HG02973 (cell line): ENCODE results near the gene NRCAM.
A peak's percentile ranks its signal among the peaks of the same experiment; 100 is the strongest.

Experiments used
- ATAC-seq: cut with Tn5 transposase; IDR thresholded peaks from one replicate; pipeline ENCODE4 v1.9.1; 2021; ENCODE audit warnings: moderate library complexity; ENCODE audit not compliant: unreplicated experiment

The NRCAM gene

GRCh38 chr7:108316708-108317107, 139.5 kb downstream of the NRCAM start:
- ATAC-seq, result no peak

- ATAC-seq, result no peak
Observed at GRCh38 chr7:108314551-108314950, 141.7 kb downstream of the NRCAM start.

DNA sequence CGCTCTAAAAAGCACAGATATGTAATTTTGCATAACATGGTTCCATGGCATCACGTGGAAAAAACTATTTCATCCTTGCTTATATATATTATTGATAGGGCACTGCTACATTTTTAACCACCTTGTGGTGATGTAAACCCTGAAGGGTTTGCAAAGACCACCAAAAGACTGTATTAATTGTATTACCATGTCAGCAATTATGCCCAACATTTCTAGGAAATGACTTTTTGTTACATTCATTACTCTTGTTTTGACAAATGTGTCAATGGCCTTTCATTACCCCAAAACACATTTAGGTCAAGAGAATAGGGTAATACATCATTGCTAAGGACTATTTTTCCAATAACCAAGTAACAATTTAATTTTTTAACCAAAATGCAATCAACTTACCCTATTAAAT, 142.2 kb downstream of the NRCAM start:
- no peak for ATAC-seq

GRCh38 chr7:108313086-108313485, 143.2 kb downstream of the NRCAM start:
- ATAC-seq, result no peak

DNA sequence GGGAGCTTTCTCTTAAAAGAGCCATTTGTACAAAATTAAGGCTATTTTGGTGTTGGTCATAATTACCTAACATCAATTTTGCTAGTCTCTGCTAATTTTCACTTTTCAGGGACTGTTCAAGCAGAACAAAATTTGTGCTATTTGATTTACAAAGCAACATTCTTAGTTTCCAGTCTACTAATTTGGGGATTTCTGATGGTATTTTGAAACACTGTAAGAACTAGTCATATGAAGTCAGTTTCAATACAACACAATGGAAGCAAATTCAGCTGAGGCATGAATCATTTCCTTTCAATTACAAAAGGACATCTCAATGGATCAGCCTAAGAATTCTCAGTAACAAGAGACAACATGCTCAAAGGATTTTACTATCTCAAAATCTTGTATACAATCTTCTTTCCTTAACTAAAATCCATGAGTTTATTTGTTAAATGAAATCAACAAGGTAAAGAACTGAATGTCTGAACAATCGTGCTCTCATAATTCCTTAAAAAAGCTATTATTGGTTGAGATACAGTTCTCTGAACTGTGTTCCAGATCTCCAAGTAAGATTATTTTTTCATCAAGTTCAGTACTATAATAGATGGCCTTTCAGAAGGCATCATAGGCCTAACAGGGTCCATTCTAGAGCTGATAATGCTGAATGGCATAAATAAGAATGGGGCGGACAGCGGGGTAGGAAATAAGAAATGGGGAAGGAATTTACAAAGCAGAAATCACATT, 144.6 kb downstream of the NRCAM start:
- peak; percentile 49 for ATAC-seq

GRCh38 chr7:108310351-108310750, 145.9 kb downstream of the NRCAM start:
- ATAC-seq, result no peak

GRCh38 chr7:108308903-108309302, 147.3 kb downstream of the NRCAM start:
- ATAC-seq, result peak; percentile 59

GRCh38 chr7:108308276-108308675, 148.0 kb downstream of the NRCAM start:
- ATAC-seq, result no peak

DNA sequence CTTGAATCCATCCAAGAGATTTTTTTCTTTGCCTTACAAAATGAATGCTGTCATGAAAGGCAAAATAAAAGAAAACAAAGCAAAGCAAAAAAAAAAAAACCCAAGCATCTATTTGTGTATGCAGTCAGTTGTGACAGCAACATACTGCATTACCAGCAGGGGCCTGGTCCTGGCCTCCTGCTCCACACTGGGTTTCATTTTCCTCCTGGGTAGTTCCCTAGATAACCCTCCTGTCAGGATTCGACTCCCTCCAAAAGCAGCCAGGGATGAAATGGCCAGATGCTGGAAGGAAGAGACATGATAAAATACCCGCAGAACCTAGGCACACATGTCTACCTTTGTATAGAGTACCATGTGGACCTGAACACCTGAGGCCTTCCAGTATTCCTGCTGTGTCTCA, 148.6 kb downstream of the NRCAM start:
- no peak for ATAC-seq

DNA sequence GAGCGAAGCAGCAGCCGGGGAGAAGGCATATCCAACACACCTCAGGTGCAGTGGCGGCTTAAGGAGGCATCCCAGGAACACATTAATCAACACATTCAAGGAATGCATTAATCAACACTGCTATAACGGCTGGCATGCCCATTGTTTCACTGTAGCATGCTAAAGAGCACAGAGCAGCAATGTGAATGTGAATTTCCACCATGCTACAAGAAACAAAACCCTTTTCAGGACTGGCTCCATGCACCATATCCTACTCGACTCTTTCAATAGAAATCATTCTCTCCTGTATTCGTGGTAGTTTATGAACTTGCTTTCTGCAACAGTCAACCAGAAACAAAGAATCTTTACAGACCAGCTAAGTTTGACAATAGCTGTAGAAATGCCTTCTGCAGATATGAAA, 149.0 kb downstream of the NRCAM start:
- no peak for ATAC-seq

DNA sequence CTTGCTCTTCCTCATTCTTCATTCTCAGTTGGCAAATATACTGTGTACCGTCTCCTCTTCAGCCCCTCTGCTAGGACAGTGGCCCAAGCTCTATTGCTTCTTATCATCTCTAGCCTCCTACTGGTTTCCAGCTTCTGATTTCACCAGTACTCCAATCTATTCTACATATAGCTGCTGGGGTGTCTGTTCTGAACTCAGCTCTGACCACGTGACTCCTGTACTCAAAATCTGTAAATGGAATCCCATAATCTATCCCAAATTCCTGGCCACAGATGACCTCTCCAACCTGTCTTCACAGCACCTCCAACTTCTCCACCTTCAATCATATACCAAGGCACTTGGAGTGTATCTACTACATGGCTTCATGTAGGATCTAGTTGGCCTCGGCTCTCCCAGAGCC, 152.9 kb downstream of the NRCAM start:
- no peak for ATAC-seq

DNA sequence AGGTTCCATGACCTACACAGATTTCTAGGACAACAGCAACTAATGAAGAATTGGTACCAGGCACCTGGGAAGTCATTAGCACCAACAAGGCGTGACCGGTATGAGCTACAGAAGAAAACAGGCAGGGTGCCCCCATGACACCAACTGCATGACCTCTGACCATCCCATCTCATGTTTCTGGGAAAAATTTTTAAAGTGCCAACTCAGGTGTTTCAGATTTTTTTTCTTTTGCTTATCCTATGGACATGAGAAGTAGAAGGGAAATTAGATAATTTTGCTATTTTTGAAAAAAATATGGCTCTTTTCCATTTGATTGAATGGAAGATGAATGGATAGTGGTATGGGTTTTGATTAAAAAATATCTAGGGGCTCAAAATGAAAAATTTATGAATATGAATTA, 154.8 kb downstream of the NRCAM start:
- ATAC-seq, result no peak

GRCh38 chr7:108299251-108299973, 156.8 kb downstream of the NRCAM start:
- no peak for ATAC-seq

DNA sequence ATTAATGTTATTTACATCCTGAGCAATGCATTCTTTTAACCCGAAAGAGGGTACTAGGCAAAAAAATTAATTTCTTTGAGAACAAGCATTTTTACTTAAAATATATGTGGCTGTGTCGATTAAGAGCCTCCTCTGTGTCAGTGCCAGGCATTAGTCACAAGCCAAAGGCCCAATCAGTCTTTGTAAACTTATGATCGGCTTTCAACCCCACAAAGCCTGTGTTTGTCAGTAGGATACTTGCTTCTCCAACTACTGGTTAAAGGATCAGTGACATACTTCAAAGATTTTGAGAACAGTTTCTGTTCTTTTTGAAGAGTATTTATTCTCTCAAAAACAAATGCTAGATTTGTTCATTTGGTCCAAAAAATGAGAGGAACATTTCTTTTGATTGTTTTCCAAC, 159.3 kb downstream of the NRCAM start:
- ATAC-seq, result no peak

- peak; percentile 82 for ATAC-seq
Observed at GRCh38 chr7:108294595-108294994, 161.6 kb downstream of the NRCAM start.

- no peak for ATAC-seq
Observed at GRCh38 chr7:108293149-108293612, 163.1 kb downstream of the NRCAM start.

DNA sequence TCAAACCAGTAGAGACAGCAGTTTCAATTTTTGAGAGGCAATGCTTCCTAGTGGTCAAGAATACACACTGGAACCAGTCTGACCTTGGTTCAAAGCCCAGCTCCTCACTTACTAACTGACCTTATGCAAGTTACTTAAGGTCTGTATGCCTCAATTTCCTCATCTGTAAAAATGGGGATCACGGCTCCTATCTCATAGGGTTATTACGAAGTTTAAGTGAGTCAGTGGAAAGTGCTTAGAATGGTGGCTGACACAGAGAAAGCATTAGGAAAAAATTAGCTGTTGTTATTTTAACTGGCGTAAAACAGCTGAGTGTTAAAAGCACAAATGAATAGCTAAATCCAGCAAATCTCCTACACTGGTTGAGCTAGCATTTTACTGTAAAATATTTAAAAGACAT, 163.7 kb downstream of the NRCAM start:
- ATAC-seq, result no peak

DNA sequence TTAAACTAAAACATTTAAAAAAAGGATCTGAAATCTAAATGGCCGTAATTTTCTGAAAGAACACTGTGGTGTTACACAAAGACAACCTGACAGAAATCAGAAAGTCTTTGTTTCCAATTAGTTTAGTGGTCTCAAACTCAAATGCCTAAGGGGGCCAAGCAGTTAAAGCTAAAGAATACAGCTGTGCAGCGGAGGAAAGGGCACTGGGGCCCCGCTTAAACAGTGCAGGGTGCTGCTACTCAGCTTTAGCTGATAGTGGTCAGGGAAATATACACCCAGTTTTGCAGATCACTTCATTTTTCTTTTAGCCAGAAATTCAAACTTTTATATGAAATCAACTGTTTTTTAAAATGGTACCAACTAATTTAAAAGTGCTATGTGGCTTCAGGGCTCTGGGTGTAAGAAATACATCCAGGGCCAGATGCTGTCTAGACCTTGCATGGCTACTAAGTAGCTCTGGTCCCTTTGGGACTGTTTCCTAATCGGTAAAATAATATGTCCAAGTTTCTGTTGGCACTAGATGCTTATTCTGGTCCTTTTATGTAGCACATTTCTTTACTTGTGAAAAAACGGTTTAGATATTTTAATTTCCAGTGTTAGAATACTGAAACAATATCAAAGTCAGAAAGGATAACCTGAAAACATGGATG, 164.3 kb downstream of the NRCAM start:
- no peak for ATAC-seq

GRCh38 chr7:108291152-108291508, 165.1 kb downstream of the NRCAM start:
- ATAC-seq, result no peak

GRCh38 chr7:108290459-108291151, 165.6 kb downstream of the NRCAM start:
- ATAC-seq, result no peak

DNA sequence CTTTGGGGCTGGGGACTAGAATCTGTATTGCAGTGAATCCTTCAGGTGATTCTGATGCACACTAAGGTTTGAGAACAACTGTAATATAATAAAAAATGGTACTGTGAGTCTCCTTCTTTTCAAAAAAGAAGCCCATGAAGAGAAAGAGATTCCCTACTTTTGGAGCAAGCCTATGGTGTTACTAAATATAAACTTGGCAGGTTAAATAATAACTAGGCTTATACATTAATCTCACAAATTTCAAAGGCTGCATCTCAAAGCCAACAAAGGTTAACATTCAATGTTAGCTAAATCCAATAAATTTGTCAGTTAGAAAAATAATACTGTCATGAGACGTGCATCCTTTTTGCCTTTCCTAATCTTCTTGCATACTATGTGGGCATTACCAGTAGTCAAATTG, 166.4 kb downstream of the NRCAM start:
- ATAC-seq, result no peak
